PC-3 (cell line): ENCODE measurements around the gene EIF4ENIF1. TPM values are rescaled to one million over a fixed set of nuclear protein-coding genes. Genes with fewer than 3 reads are reported as not detected.

Experiments used
- ATAC-seq: fragments of 200-7000 bp; cut with Tn5 transposase; 2 replicates; pipeline ENCODE4 v1.9.1; 2020; ENCODE audit warnings: mild to moderate bottlenecking, moderate library complexity
- BruUV-seq: library from RNA; stranded (reverse); fragments of 400-500 nt; replicated peaks from 2 replicates; lab custom pipeline; 2021; lab: Mats Ljungman, UMichigan
- CTCF ChIA-PET: fragments of 300-600 bp; sonication (Branson Sonifier 250); formaldehyde crosslinking; loops from one replicate; lab custom pipeline; 2022; ENCODE audit warnings: antibody characterized with exemption; lab: Charles Lee
- POLR2A ChIA-PET: fragments of 300-600 bp; sonication (Branson Sonifier 250); formaldehyde crosslinking; loops from one replicate; lab custom pipeline; 2022; ENCODE audit warnings: antibody characterized with exemption; ENCODE audit not compliant: unreplicated experiment; lab: Charles Lee
- DNase-seq: peaks from one replicate; pipeline ENCODE4 v3.0.0-alpha.2; 2015
- H2AFZ ChIP-seq: fragments of 300-600 bp; sonication (generic); 2 replicates; pipeline ENCODE4 v1.6.0; 2016; ENCODE audit warnings: antibody characterized with exemption, low read length
- H3F3A ChIP-seq: fragments of 300-600 bp; sonication (generic); one replicate; pipeline ENCODE4 v1.6.0; 2017; ENCODE audit warnings: antibody characterized with exemption, low read length, control low read depth, mild to moderate bottlenecking; ENCODE audit not compliant: unreplicated experiment
- H3K27ac ChIP-seq: fragments of 300-600 bp; sonication (generic); 2 replicates; pipeline ENCODE4 v1.5.1; 2016; ENCODE audit warnings: mild to moderate bottlenecking, low read length
- H3K27me3 ChIP-seq: fragments of 300-600 bp; sonication (generic); 2 replicates; pipeline ENCODE4 v1.6.1; 2016; ENCODE audit warnings: low read length, mixed read lengths
- H3K36me3 ChIP-seq: fragments of 300-600 bp; sonication (generic); 2 replicates; pipeline ENCODE4 v1.6.1; 2016; ENCODE audit warnings: low read depth, mixed run types, low read length, mixed read lengths
- H3K4me1 ChIP-seq: fragments of 300-600 bp; sonication (generic); 2 replicates; pipeline ENCODE4 v1.5.1; 2016; ENCODE audit warnings: low read length; ENCODE audit not compliant: insufficient read depth
- H3K4me2 ChIP-seq: fragments of 300-600 bp; sonication (generic); 2 replicates; pipeline ENCODE4 v1.6.0; 2016; ENCODE audit warnings: low read length
- H3K4me3 ChIP-seq: fragments of 300-600 bp; sonication (generic); 2 replicates; pipeline ENCODE4 v1.5.1; 2016; ENCODE audit warnings: mild to moderate bottlenecking, low read length, mixed read lengths
- H3K79me2 ChIP-seq: fragments of 300-600 bp; sonication (generic); 2 replicates; pipeline ENCODE4 v1.6.1; 2017; ENCODE audit warnings: low read length, mixed read lengths
- H3K9ac ChIP-seq: fragments of 300-600 bp; sonication (generic); 2 replicates; pipeline ENCODE4 v1.6.0; 2016; ENCODE audit warnings: mild to moderate bottlenecking, low read length
- H3K9me2 ChIP-seq: fragments of 300-600 bp; sonication (generic); replicated peaks from 2 replicates; pipeline ENCODE4 v1.6.1; 2016; ENCODE audit warnings: mixed run types, low read length, mixed read lengths
- H3K9me3 ChIP-seq: fragments of 300-600 bp; sonication (generic); 2 replicates; pipeline ENCODE4 v1.6.1; 2016; ENCODE audit warnings: low read length, mixed read lengths
- H4K20me1 ChIP-seq: fragments of 300-600 bp; sonication (generic); 2 replicates; pipeline ENCODE4 v1.6.1; 2016; ENCODE audit warnings: low read length, mixed read lengths
- CTCF ChIP-seq: fragments of 300-600 bp; sonication (generic); conservative IDR thresholded peaks from 2 replicates; pipeline ENCODE4 v1.5.1; 2017; ENCODE audit warnings: antibody characterized with exemption, low read depth, mild to moderate bottlenecking, low read length
- EZH2 ChIP-seq: fragments of 300-600 bp; sonication (generic); IDR thresholded peaks from one replicate; pipeline ENCODE4 v1.6.1; 2017; ENCODE audit warnings: antibody characterized with exemption, mild to moderate bottlenecking, low read length; ENCODE audit not compliant: unreplicated experiment
- EZH2phosphoT487 ChIP-seq: fragments of 300-600 bp; sonication (generic); IDR thresholded peaks from 2 replicates; pipeline ENCODE4 v1.6.1; 2018; ENCODE audit warnings: mild to moderate bottlenecking, antibody characterized with exemption, low read length, borderline replicate concordance
- intact Hi-C: fragments of 100-400 bp; cut with micrococcal nuclease; formaldehyde crosslinking; loops from 2 replicates; pipeline ENCODE4 v1.9.0; 2023
- total RNA-seq: library from RNA; depleted of rRNA; stranded (reverse); fragments of >200 nt; gene quantifications from 2 replicates; pipeline ENCODE4 v1.2.3, GENCODE V29; 2014

The EIF4ENIF1 gene
- total RNA-seq, 1 experiment from 2014 or later = 5.3 TPM

DNA sequence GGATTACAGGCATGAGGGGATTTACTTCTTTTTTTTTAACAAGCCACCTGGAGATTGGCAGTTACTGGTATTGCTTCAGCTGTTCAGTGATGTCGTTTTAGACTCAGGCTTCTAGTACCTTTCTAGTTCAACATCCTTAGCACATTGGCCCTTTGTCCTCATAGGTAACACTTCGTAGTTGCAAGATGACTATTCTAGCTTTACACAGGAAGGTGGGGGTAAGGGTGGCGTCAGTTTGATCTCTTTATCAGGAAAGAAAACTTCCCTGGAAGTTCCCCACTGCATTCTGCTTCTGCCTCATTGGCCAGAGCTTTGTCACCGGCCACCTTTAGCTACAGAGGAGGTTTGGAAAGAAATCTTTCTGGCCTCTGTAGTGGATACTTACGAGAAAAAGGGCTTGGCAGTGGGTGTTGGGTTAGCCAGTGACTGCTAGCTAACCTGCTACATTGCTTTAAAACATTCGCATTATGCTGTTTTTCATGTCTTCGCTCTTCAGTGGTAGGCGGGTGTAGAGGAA, 47.4 kb upstream of the EIF4ENIF1 start:
- DNase-seq (no peak), ATAC-seq (no peak)
- TF ChIP-seq EZH2phosphoT487 = no peak
- TF ChIP-seq CTCF = no peak
- no peak for TF ChIP-seq EZH2
- H3K4me2 ChIP-seq = no peak overlapping the region
- intact Hi-C loops = no loop called here
- H3K4me3 ChIP-seq = no peak overlapping the region
- ChIA-PET CTCF (no interaction called here), POLR2A (interaction anchor here (0.6 kb wide), 1 partner anchor 90 kb away, joined by 3 read pairs; no protein-coding TSS in a partner anchor)
- no peak overlapping the region for H3K9ac ChIP-seq
- no peaks in the 10 kb centered on the region for H4K20me1 ChIP-seq
- H3K79me2 ChIP-seq = no peaks in the 10 kb centered on the region
- H3K9me3 ChIP-seq = no peaks in the 10 kb centered on the region
- no peak overlapping the region for H2AFZ ChIP-seq
- no peaks in the 10 kb centered on the region for H3K9me2 ChIP-seq
- no TSS peak for BruUV-seq
- H3K27me3 ChIP-seq = no peaks in the 10 kb centered on the region
- H3K36me3 ChIP-seq = no peaks in the 10 kb centered on the region
- H3K4me1 ChIP-seq = no peaks in the 10 kb centered on the region
- H3K27ac ChIP-seq = no peak overlapping the region
- no peaks in the 10 kb centered on the region for H3F3A ChIP-seq

GRCh38 chr22:31533374-31533773, 43.7 kb upstream of the EIF4ENIF1 start:
- TF ChIP-seq EZH2phosphoT487 (no peak), EZH2 (no peak), CTCF (no peak)
- Histone ChIP-seq H3K36me3 (no peaks in the 10 kb centered on the region), H3K9me2 (no peaks in the 10 kb centered on the region), H3K27me3 (no peaks in the 10 kb centered on the region), H3K4me3 (no peak overlapping the region), H3K79me2 (no peaks in the 10 kb centered on the region), H2AFZ (no peak overlapping the region), H4K20me1 (no peaks in the 10 kb centered on the region), H3K9ac (no peak overlapping the region), H3K4me1 (peaks cover 11% of the 10 kb centered on the region; the same call in 1 of the 2 replicates), H3F3A (peaks cover 5% of the 10 kb centered on the region), H3K4me2 (no peak overlapping the region), H3K9me3 (no peaks in the 10 kb centered on the region), H3K27ac (no peak overlapping the region)
- CTCF ChIA-PET = no interaction called here
- no peak for ATAC-seq
- intact Hi-C loops = no loop called here
- no peak for DNase-seq
- BruUV-seq = no TSS peak
- POLR2A ChIA-PET = no interaction called here

- BruUV-seq = no TSS peak
- no peaks in the 10 kb centered on the region for H3K36me3 ChIP-seq
- H3K4me3 ChIP-seq = no peak overlapping the region
- no peaks in the 10 kb centered on the region for H4K20me1 ChIP-seq
- ATAC-seq (no peak), DNase-seq (no peak)
- H3K27me3 ChIP-seq = no peaks in the 10 kb centered on the region
- ChIA-PET CTCF (no interaction called here), POLR2A (no interaction called here)
- no peak for TF ChIP-seq CTCF
- TF ChIP-seq EZH2 = no peak
- TF ChIP-seq EZH2phosphoT487 = no peak
- no peak overlapping the region for H3K9ac ChIP-seq
- no peaks in the 10 kb centered on the region for H3K79me2 ChIP-seq
- H3K27ac ChIP-seq = no peak overlapping the region
- H3F3A ChIP-seq = peaks cover 5% of the 10 kb centered on the region
- H3K9me3 ChIP-seq = no peaks in the 10 kb centered on the region
- peaks cover 11% of the 10 kb centered on the region; the same call in 1 of the 2 replicates for H3K4me1 ChIP-seq
- H2AFZ ChIP-seq = no peak overlapping the region
- intact Hi-C loops = no loop called here
- H3K9me2 ChIP-seq = no peaks in the 10 kb centered on the region
- H3K4me2 ChIP-seq = no peak overlapping the region
Measured at GRCh38 chr22:31532060-31532459, 42.4 kb upstream of the EIF4ENIF1 start.
